NCI-H460 (cell line): ENCODE data around the gene ZNF649. TPM values are rescaled to one million over a fixed set of nuclear protein-coding genes. Genes with fewer than 3 reads are reported as not detected.

Source experiments
- DNase-seq: peaks from one replicate; pipeline ENCODE4 v3.0.0-alpha.2; 2016; ENCODE audit warnings: low read depth; ENCODE audit errors: extremely low read depth
- total RNA-seq: library from RNA; depleted of rRNA; stranded (reverse); fragments of >200 nt; shearing (Covaris generic); gene quantifications from 2 replicates; pipeline ENCODE4 v1.2.3, GENCODE V29; 2014; rRNA removed

The ZNF649 gene
- total RNA-seq, 1 experiment from 2014 or later, result 1.3 TPM

DNA sequence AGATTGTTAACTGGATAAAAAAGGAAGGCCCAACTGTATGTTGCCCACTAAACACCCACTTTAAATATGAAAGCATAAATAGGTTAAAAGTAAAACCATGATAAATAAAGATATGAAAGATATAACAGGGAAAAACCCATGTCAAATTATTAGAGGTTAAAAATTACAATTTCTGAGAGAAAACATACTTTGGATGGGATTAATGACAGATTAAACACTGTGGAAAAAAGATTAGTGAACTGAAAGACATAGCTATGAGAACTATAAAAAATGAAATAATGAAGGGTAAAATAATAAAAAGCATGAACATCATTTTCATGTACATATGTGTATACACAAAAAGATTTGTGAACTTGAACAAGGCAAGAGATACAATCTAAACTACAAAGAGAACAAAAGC lies 14.9 kb downstream of the ZNF649 start:
- no peak for DNase-seq

GRCh38 chr19:51887522-51888498 lies 17.0 kb downstream of the ZNF649 start, which contains the start of gene ZNF577:
TSS of gene ZNF577 (minus strand) at chr19:51887951. CDS start at chr19:51880382, 7,569 bp downstream.
- DNase-seq, result no peak

- no peak for DNase-seq
Observed at GRCh38 chr19:51884713-51885112, 20.1 kb downstream of the ZNF649 start.

- no peak for DNase-seq
Observed at GRCh38 chr19:51882518-51882917, 22.3 kb downstream of the ZNF649 start.

DNA sequence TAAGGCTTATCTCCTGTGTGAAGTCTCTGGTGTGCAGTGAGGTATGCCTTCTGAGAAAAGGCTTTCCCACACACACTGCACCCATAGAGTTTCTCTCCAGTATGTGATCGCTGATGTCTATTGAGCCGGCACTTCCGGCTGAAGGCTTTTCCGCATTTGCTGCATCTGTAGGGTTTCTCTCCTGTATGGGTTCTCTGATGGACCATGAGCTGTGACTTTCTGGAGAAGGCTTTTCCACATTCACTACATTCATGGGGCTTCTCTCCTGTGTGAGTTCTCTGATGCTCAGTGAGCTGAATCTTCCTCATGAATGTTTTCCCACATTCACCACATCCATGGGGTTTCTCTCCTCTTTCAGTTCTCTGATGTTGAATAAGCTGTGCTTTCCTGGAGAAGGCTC lies 31.7 kb downstream of the ZNF649 start:
- DNase-seq, result no peak

- DNase-seq, result no peak
Observed at GRCh38 chr19:51861870-51862622, 42.8 kb downstream of the ZNF649 start.

Other genes starting within 250 kb of the ZNF649 start
- gene SPACA6, start 211.7 kb downstream of the ZNF649 start, total RNA-seq, result 3.5 and 4.7 TPM in 2 replicates
- not detected in 2 replicates for gene HAS1, start 181.0 kb downstream of the ZNF649 start, total RNA-seq
- gene FPR1, start 153.1 kb downstream of the ZNF649 start, total RNA-seq, result not detected in 2 replicates
- not detected in 2 replicates for gene FPR2, start 143.8 kb downstream of the ZNF649 start, total RNA-seq
- gene FPR3, start 109.9 kb downstream of the ZNF649 start, total RNA-seq, result not detected in 2 replicates
- 0.63 and 1.0 TPM in 2 replicates for gene ZNF577, start 17.1 kb downstream of the ZNF649 start, total RNA-seq
- 5.7 and 6.3 TPM in 2 replicates for gene ZNF613, start 22.5 kb upstream of the ZNF649 start, total RNA-seq
- 5.7 and 7.0 TPM in 2 replicates for gene ZNF350, start 81.8 kb upstream of the ZNF649 start, total RNA-seq
- 7.3 and 7.9 TPM in 2 replicates for gene ZNF615, start 103.2 kb upstream of the ZNF649 start, total RNA-seq
- 10.9 and 14.4 TPM in 2 replicates for gene ZNF614, start 123.4 kb upstream of the ZNF649 start, total RNA-seq
- gene ZNF432, start 143.8 kb upstream of the ZNF649 start, total RNA-seq, result 4.6 and 6.3 TPM in 2 replicates
- gene ZNF841, start 190.7 kb upstream of the ZNF649 start, total RNA-seq, result 8.8 and 9.9 TPM in 2 replicates
- 5.1 and 5.7 TPM in 2 replicates for gene ZNF616, start 234.9 kb upstream of the ZNF649 start, total RNA-seq